ENCODE measurements around the gene ZNF558.

- TF ChIP-seq POLR2A (IDR thresholded peaks at IDR 0.05) (no peak), CTCF (IDR thresholded peaks at IDR 0.05 in 4 of 5, conservative IDR thresholded peaks at IDR 0.05 in 1 of 5) (no peak)
Observed at GRCh38 chr19:8811315-8812172, 20.6 kb downstream of the ZNF558 start.
